ENCODE results near the gene PRSS33. TPM values are rescaled to one million over a fixed set of nuclear protein-coding genes. Genes with fewer than 3 reads are reported as not detected.

Gene PRSS33
- total and polyA plus RNA-seq, 7 donors = not detected

DNA sequence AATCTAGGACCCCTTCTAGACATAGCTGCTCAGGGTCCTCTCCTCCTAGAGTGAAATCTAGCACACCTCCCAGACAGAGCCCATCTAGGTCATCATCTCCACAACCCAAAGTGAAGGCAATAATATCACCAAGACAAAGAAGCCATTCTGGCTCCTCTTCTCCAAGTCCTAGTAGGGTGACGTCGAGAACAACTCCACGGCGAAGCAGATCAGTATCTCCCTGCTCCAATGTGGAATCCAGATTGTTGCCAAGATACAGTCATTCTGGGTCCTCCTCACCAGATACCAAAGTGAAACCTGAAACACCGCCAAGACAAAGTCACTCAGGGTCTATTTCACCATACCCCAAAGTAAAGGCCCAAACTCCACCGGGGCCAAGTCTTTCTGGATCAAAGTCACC lies 24.2 kb downstream of the PRSS33 start:
- H3K4me1 ChIP-seq = peaks cover 0 to 3% (median 0%) of the 10 kb centered on the region in 4 donors
- no peak for TF ChIP-seq CTCF (IDR thresholded peaks at IDR 0.05)
- no peak for TF ChIP-seq POLR2A (IDR thresholded peaks at IDR 0.05)
- TF ChIP-seq POLR2AphosphoS5 (IDR thresholded peaks at IDR 0.05) = no peak
- no peak for TF ChIP-seq EP300 (IDR thresholded peaks at IDR 0.05)
- WGBS, 2 donors = 98% methylated on average over 6 of the region's 6 CpGs
- H3K36me3 ChIP-seq = peaks cover 82 to 100% (median 99%) of the 10 kb centered on the region in 4 donors
- DNase-seq = no peak
- H3K27ac ChIP-seq = no peak overlapping the region
- intact Hi-C loops (cut with DNase I) = no loop called here
- H3K9me3 ChIP-seq = no peaks in the 10 kb centered on the region
- no peaks in the 10 kb centered on the region for H3K27me3 ChIP-seq
- no peak overlapping the region for H3K4me3 ChIP-seq

- Histone ChIP-seq H3K36me3 (peaks cover 81 to 100% (median 99%) of the 10 kb centered on the region in 4 donors), H3K4me1 (peaks cover 0 to 7% (median 1%) of the 10 kb centered on the region in 4 donors), H3K9me3 (no peaks in the 10 kb centered on the region), H3K27ac (no peak overlapping the region), H3K27me3 (no peaks in the 10 kb centered on the region), H3K4me3 (no peak overlapping the region)
- intact Hi-C loops (cut with DNase I) = no loop called here
- 98 to 99% methylated on average over 13 of the region's 13 CpGs for WGBS, 2 donors
- no peak for DNase-seq
- TF ChIP-seq EP300 (IDR thresholded peaks at IDR 0.05) = no peak
- TF ChIP-seq CTCF (IDR thresholded peaks at IDR 0.05) = no peak
- no peak for TF ChIP-seq POLR2AphosphoS5 (IDR thresholded peaks at IDR 0.05)
- no peak for TF ChIP-seq POLR2A (IDR thresholded peaks at IDR 0.05)
Measured at GRCh38 chr16:2762711-2763110, 24.6 kb downstream of the PRSS33 start.

DNA sequence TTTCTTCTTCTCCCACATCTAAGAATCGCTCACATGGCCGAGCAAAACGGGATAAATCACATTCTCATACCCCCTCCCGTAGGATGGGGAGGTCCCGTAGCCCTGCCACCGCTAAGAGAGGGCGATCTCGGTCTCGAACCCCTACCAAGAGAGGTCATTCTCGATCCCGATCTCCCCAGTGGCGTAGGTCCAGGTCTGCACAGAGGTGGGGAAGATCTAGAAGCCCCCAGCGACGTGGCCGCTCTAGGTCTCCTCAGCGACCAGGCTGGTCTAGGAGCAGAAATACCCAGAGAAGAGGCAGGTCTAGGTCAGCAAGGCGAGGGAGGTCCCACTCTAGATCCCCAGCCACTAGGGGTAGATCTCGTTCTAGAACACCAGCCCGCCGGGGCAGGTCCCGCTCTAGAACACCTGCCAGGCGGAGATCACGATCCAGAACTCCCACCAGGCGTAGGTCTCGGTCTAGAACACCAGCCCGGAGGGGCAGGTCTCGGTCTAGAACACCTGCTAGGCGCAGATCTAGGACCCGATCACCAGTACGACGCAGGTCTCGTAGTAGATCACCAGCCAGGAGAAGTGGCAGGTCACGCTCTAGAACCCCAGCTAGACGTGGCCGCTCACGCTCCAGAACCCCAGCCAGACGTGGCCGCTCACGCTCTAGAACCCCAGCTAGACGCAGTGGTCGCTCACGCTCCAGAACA lies 25.3 kb downstream of the PRSS33 start:
- H3K9me3 ChIP-seq = no peaks in the 10 kb centered on the region
- H3K4me1 ChIP-seq = peaks cover 0 to 14% (median 8%) of the 10 kb centered on the region in 4 donors
- intact Hi-C loops (cut with DNase I) = no loop called here
- no peak overlapping the region for H3K4me3 ChIP-seq
- no peak for DNase-seq
- H3K27me3 ChIP-seq = no peaks in the 10 kb centered on the region
- 98% methylated on average over 42 of the region's 42 CpGs for WGBS, 2 donors
- TF ChIP-seq CTCF (IDR thresholded peaks at IDR 0.05) = no peak
- no peak for TF ChIP-seq EP300 (IDR thresholded peaks at IDR 0.05)
- no peak for TF ChIP-seq POLR2A (IDR thresholded peaks at IDR 0.05)
- TF ChIP-seq POLR2AphosphoS5 (IDR thresholded peaks at IDR 0.05) = no peak
- no peak overlapping the region for H3K27ac ChIP-seq
- peaks cover 81 to 100% (median 98%) of the 10 kb centered on the region in 4 donors for H3K36me3 ChIP-seq

DNA sequence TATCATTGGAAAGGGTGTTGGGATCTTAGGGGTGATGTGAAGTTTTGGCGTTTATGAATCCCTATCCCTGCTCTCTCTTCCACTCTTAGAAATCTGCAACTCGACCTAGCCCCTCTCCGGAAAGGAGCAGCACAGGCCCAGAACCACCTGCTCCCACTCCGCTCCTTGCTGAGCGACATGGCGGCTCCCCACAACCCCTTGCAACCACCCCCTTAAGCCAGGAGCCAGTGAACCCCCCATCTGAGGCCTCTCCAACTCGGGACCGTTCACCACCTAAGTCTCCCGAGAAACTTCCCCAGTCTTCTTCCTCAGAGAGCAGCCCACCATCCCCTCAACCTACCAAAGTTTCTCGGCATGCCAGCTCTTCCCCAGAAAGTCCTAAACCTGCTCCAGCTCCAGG lies 25.9 kb downstream of the PRSS33 start:
- Histone ChIP-seq H3K27me3 (no peaks in the 10 kb centered on the region), H3K9me3 (no peaks in the 10 kb centered on the region), H3K4me3 (no peak overlapping the region), H3K4me1 (peaks cover 0 to 20% (median 14%) of the 10 kb centered on the region in 4 donors), H3K36me3 (peaks cover 76 to 100% (median 93%) of the 10 kb centered on the region in 4 donors), H3K27ac (no peak overlapping the region)
- no peak for DNase-seq
- intact Hi-C loops (cut with DNase I) = no loop called here
- TF ChIP-seq POLR2AphosphoS5 (IDR thresholded peaks at IDR 0.05) = no peak
- TF ChIP-seq EP300 (IDR thresholded peaks at IDR 0.05) = no peak
- TF ChIP-seq POLR2A (IDR thresholded peaks at IDR 0.05) = no peak
- TF ChIP-seq CTCF (IDR thresholded peaks at IDR 0.05) = no peak
- 98% methylated on average over 10 of the region's 10 CpGs for WGBS, 2 donors
